HEK293 (cell line): ENCODE results near the gene SNHG17.
A peak's percentile ranks its signal among the peaks of the same experiment; 100 is the strongest.
"Not testable (repeated sequence)": the region's sequence is repeated elsewhere in the genome, so short reads cannot be mapped to it uniquely, and the experiment has no call there.

ENCODE experiments used
- CTCF ChIA-PET: fragments of 350-600 bp; formaldehyde crosslinking; extraction: SDS; loops from one replicate; lab custom pipeline; 2021; ENCODE audit warnings: antibody characterized with exemption; lab: Yijun Ruan, JAX
- POLR2A ChIA-PET: fragments of 300-600 bp; formaldehyde crosslinking; extraction: SDS; loops from one replicate; lab custom pipeline; 2020; ENCODE audit warnings: antibody characterized with exemption, inconsistent platforms; lab: Yijun Ruan, JAX
- H3K27ac ChIP-seq: fragments of 200-500 bp; sonication (Bioruptor generic); 2 replicates; pipeline ENCODE4 v1.5.1; 2014; ENCODE audit warnings: low read depth, low read length, control low read depth, inconsistent platforms; ENCODE audit errors: extremely low read depth
- H3K36me3 ChIP-seq, 2 experiments: fragments of 200-500 bp in 1 of 2; sonication (Bioruptor generic) in 1 of 2; 1 replicate in 1 of 2; 2 replicates in 1 of 2; pipeline ENCODE4 v1.5.1; 2014 to 2017; ENCODE audit warnings: inconsistent platforms in 2 of 2, low read length in 2 of 2; ENCODE audit not compliant: control insufficient read depth in 2 of 2, insufficient read depth in 1 of 2
- H3K4me1 ChIP-seq: fragments of 200-500 bp; sonication (Bioruptor generic); 2 replicates; pipeline ENCODE4 v1.5.1; 2014; ENCODE audit warnings: mild to moderate bottlenecking, low read length, inconsistent platforms; ENCODE audit not compliant: control insufficient read depth, insufficient read depth
- H3K4me3 ChIP-seq: 2 replicates; pipeline ENCODE4 v1.5.1; 2011; ENCODE audit warnings: low read depth, mild to moderate bottlenecking, control low read depth, low read length, moderate library complexity
- H3K9me3 ChIP-seq: fragments of 200-500 bp; sonication (Bioruptor generic); 2 replicates; pipeline ENCODE4 v1.5.1; 2014; ENCODE audit warnings: low read depth, low read length, inconsistent platforms; ENCODE audit not compliant: control insufficient read depth, insufficient read depth
- IKZF3 ChIP-seq: fragments of 450-650 bp; IDR thresholded peaks from 2 replicates; pipeline ENCODE4 v1.5.0; 2018; ENCODE audit warnings: missing biosample characterization, mild to moderate bottlenecking, missing genetic modification characterization, moderate library complexity
- PRDM10 ChIP-seq: fragments of 450-650 bp; formaldehyde crosslinking; IDR thresholded peaks from 2 replicates; pipeline ENCODE4 v1.5.1; 2016; ENCODE audit warnings: missing biosample characterization, missing genetic modification characterization
- PRDM2 ChIP-seq: fragments of 450-650 bp; formaldehyde crosslinking; IDR thresholded peaks from 2 replicates; pipeline ENCODE4 v1.5.1; 2016; ENCODE audit warnings: missing biosample characterization, missing genetic modification characterization, borderline replicate concordance
- WT1 ChIP-seq: fragments of 450-650 bp; formaldehyde crosslinking; IDR thresholded peaks from 2 replicates; pipeline ENCODE4 v1.5.1; 2016; ENCODE audit warnings: missing biosample characterization, missing genetic modification characterization
- ZBTB1 ChIP-seq: fragments of 450-650 bp; formaldehyde crosslinking; IDR thresholded peaks from 2 replicates; pipeline ENCODE4 v1.5.1; 2016; ENCODE audit warnings: missing biosample characterization, missing genetic modification characterization
- ZBTB17 ChIP-seq: fragments of 450-650 bp; formaldehyde crosslinking; IDR thresholded peaks from 2 replicates; pipeline ENCODE4 v1.5.1; 2016; ENCODE audit warnings: missing biosample characterization, missing genetic modification characterization
- ZBTB48 ChIP-seq: fragments of 450-650 bp; formaldehyde crosslinking; IDR thresholded peaks from 2 replicates; pipeline ENCODE4 v1.5.1; 2016; ENCODE audit warnings: missing biosample characterization, missing genetic modification characterization
- ZNF121 ChIP-seq: fragments of 450-650 bp; formaldehyde crosslinking; IDR thresholded peaks from 2 replicates; pipeline ENCODE4 v1.5.1; 2016; ENCODE audit warnings: missing biosample characterization, missing genetic modification characterization
- ZNF155 ChIP-seq: fragments of 450-650 bp; formaldehyde crosslinking; IDR thresholded peaks from 2 replicates; pipeline ENCODE4 v1.5.1; 2016; ENCODE audit warnings: missing biosample characterization, missing genetic modification characterization
- ZNF157 ChIP-seq: fragments of 450-650 bp; formaldehyde crosslinking; IDR thresholded peaks from 2 replicates; pipeline ENCODE4 v1.5.1; 2016; ENCODE audit warnings: missing biosample characterization, missing genetic modification characterization
- ZNF248 ChIP-seq: fragments of 450-650 bp; formaldehyde crosslinking; IDR thresholded peaks from 2 replicates; pipeline ENCODE4 v1.5.1; 2017; ENCODE audit warnings: missing biosample characterization, missing genetic modification characterization
- ZNF280C ChIP-seq: fragments of 450-650 bp; formaldehyde crosslinking; IDR thresholded peaks from 2 replicates; pipeline ENCODE4 v1.5.1; 2016; ENCODE audit warnings: missing biosample characterization, missing genetic modification characterization
- ZNF394 ChIP-seq: fragments of 450-650 bp; formaldehyde crosslinking; IDR thresholded peaks from 2 replicates; pipeline ENCODE4 v1.5.1; 2016; ENCODE audit warnings: missing biosample characterization, missing genetic modification characterization, mild to moderate bottlenecking, moderate library complexity, borderline replicate concordance
- ZNF423 ChIP-seq: fragments of 450-650 bp; formaldehyde crosslinking; IDR thresholded peaks from 2 replicates; pipeline ENCODE4 v1.5.1; 2016; ENCODE audit warnings: missing biosample characterization, missing genetic modification characterization
- ZNF426 ChIP-seq: fragments of 450-650 bp; formaldehyde crosslinking; IDR thresholded peaks from 2 replicates; pipeline ENCODE4 v1.5.1; 2017; ENCODE audit warnings: missing biosample characterization, missing genetic modification characterization, mild to moderate bottlenecking, inconsistent platforms, moderate library complexity
- ZNF530 ChIP-seq: fragments of 450-650 bp; formaldehyde crosslinking; IDR thresholded peaks from 2 replicates; pipeline ENCODE4 v1.5.1; 2016; ENCODE audit warnings: low read depth, missing biosample characterization, missing genetic modification characterization
- ZNF561 ChIP-seq: fragments of 450-650 bp; IDR thresholded peaks from 2 replicates; pipeline ENCODE4 v1.5.1; 2018; ENCODE audit warnings: missing biosample characterization, missing genetic modification characterization, borderline replicate concordance
- ZNF629 ChIP-seq: fragments of 450-650 bp; formaldehyde crosslinking; IDR thresholded peaks from 2 replicates; pipeline ENCODE4 v1.5.1; 2017; ENCODE audit warnings: missing biosample characterization, missing genetic modification characterization
- ZNF704 ChIP-seq: fragments of 450-650 bp; formaldehyde crosslinking; IDR thresholded peaks from 2 replicates; pipeline ENCODE4 v1.5.1; 2016; ENCODE audit warnings: missing biosample characterization, missing genetic modification characterization
- TF ChIP-seq, protein P1 (sequence below): fragments of 450-650 bp; formaldehyde crosslinking; IDR thresholded peaks from 2 replicates; pipeline ENCODE4 v1.5.1; 2016; ENCODE audit warnings: missing biosample characterization, missing genetic modification characterization

Gene SNHG17

GRCh38 chr20:38460631-38461030, 25.5 kb upstream of the SNHG17 start:
- not testable (repeated sequence) for H3K4me3 ChIP-seq, H3K27ac ChIP-seq
- CTCF ChIA-PET, result interaction anchor here (1.0 kb wide), 1 partner anchor 15 kb away, joined by 4 read pairs; no protein-coding TSS in a partner anchor

DNA sequence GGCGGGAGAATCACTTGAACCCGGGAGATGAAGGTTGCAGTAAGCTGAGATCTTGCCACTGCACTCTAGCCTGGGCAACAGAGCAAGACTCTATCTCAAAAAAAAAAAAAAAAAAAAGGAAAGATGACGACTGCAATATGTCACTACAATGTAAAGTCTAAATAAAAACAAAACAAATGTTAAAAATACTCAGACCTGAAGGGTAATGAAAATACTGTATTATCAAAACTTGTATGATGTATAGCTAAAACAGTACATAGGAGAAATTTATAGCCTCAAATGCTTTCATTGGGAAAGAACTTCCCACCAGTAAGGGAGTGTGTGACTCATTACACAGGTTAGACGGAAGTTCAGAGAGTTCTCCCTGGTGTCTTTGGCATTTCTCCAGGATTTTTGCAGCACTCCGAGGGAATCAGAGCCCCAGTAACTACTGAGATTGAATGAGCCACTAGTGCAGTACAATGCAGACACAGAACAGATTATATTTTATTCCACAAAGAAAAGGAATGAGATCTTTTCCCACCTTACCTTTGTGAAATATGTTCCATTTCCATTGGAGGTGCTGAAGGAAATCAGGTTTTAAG, 25.0 kb upstream of the SNHG17 start:
- H3K36me3 ChIP-seq, result no peaks in the 10 kb centered on the region
- H3K4me1 ChIP-seq, result peaks cover 2% of the 10 kb centered on the region; the same call in 1 of the 2 replicates
- no peaks in the 10 kb centered on the region for H3K9me3 ChIP-seq
- ChIA-PET CTCF (interaction anchor here (1.0 kb wide), 1 partner anchor 14 kb away, joined by 4 read pairs; no protein-coding TSS in a partner anchor), POLR2A (interaction anchor here (0.6 to 1.0 kb wide), 4 partner anchors 12 to 31 kb away, joined by 3 to 6 read pairs (median 4); partner anchors contain the start of genes RALGAPB and SNHG17)
- no peak overlapping the region for H3K4me3 ChIP-seq
- H3K27ac ChIP-seq, result no peak overlapping the region
- no peak for TF ChIP-seq ZBTB1 (tag by site-specific recombination)
- no peak for TF ChIP-seq ZNF394 (tag by site-specific recombination)
- no peak for TF ChIP-seq ZNF426 (tag by site-specific recombination)
- peak; percentile 87 for TF ChIP-seq ZBTB48 (tag by site-specific recombination)
- no peak for TF ChIP-seq ZNF280C (tag by site-specific recombination)
- TF ChIP-seq ZNF561, result peak; percentile 69; the same call in 1 of the 2 replicates
- no peak for TF ChIP-seq ZNF155
- TF ChIP-seq PRDM2, result no peak
- peak; percentile 62 for TF ChIP-seq ZNF629 (tag by site-specific recombination)
- TF ChIP-seq ZNF248, result no peak
- no peak for TF ChIP-seq ZNF530
- TF ChIP-seq ZNF157 (tag by site-specific recombination), result no peak
- TF ChIP-seq, protein P1, sequence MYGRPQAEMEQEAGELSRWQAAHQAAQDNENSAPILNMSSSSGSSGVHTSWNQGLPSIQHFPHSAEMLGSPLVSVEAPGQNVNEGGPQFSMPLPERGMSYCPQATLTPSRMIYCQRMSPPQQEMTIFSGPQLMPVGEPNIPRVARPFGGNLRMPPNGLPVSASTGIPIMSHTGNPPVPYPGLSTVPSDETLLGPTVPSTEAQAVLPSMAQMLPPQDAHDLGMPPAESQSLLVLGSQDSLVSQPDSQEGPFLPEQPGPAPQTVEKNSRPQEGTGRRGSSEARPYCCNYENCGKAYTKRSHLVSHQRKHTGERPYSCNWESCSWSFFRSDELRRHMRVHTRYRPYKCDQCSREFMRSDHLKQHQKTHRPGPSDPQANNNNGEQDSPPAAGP (tag by site-specific recombination), result peak; percentile 57; the same call in 1 of the 2 replicates
- peak; percentile 77 for TF ChIP-seq IKZF3 (tag by site-specific recombination)
- TF ChIP-seq ZNF121 (tag by site-specific recombination), result peak; percentile 59; the same call in 1 of the 2 replicates
- 0 out of 2 replicates have a peak, but pooled peaks have one; percentile 29 for TF ChIP-seq PRDM10 (tag by site-specific recombination)
- no peak for TF ChIP-seq ZNF423 (tag by site-specific recombination)
- TF ChIP-seq ZNF704 (tag by site-specific recombination), result no peak

More at GRCh38 chr20:38460631-38461030, 25.5 kb upstream of the SNHG17 start:
- H3K9me3 ChIP-seq, H3K36me3 ChIP-seq, H3K4me1 ChIP-seq: not testable (repeated sequence)
- POLR2A ChIA-PET, result interaction anchor here (1.0 kb wide), 1 partner anchor 11 kb away, joined by 6 read pairs; the partner anchor contains the start of gene RALGAPB
- peak; percentile 30; the same call in 1 of the 2 replicates for TF ChIP-seq ZBTB17 (tag by site-specific recombination)
- peak; percentile 28; the same call in 1 of the 2 replicates for TF ChIP-seq WT1 (tag by site-specific recombination)
